GM21825 (cell line): ENCODE data around the gene PRELID2.
"Not testable (repeated sequence)": the region's sequence is repeated elsewhere in the genome, so short reads cannot be mapped to it uniquely, and the experiment has no call there.

Experiments
- ATAC-seq: cut with Tn5 transposase; IDR thresholded peaks from one replicate; pipeline ENCODE4 v1.9.1; 2021; ENCODE audit warnings: mild to moderate bottlenecking, moderate library complexity; ENCODE audit not compliant: unreplicated experiment

The PRELID2 gene

GRCh38 chr5:145840458-145841132 lies 5.5 kb upstream of the PRELID2 start:
- no peak for ATAC-seq

- ATAC-seq = no peak
Measured at GRCh38 chr5:145838276-145838675, 3.1 kb upstream of the PRELID2 start.

- not testable (repeated sequence) for ATAC-seq
Measured at GRCh38 chr5:145836241-145836640, 1.1 kb upstream of the PRELID2 start.

- ATAC-seq = no peak
Measured at GRCh38 chr5:145835848-145836239, 702 bp upstream of the PRELID2 start.

- no peak for ATAC-seq
Measured at GRCh38 chr5:145834554-145834916, 607 bp downstream of the PRELID2 start.

- ATAC-seq = no peak
Measured at GRCh38 chr5:145833631-145834200, 1.4 kb downstream of the PRELID2 start.

GRCh38 chr5:145830594-145830993 lies 4.5 kb downstream of the PRELID2 start:
- ATAC-seq = no peak

- ATAC-seq = no peak
Measured at GRCh38 chr5:145829708-145830361, 5.3 kb downstream of the PRELID2 start.

GRCh38 chr5:145826895-145827674 lies 8.1 kb downstream of the PRELID2 start:
- no peak for ATAC-seq

- ATAC-seq = peak; percentile 62
Measured at GRCh38 chr5:145825751-145826180, 9.4 kb downstream of the PRELID2 start.

GRCh38 chr5:145824040-145824439 lies 11.1 kb downstream of the PRELID2 start:
- ATAC-seq = no peak

- ATAC-seq = no peak
Measured at GRCh38 chr5:145818604-145819003, 16.5 kb downstream of the PRELID2 start.

GRCh38 chr5:145812877-145813276 lies 22.3 kb downstream of the PRELID2 start:
- ATAC-seq = no peak

GRCh38 chr5:145811834-145812625 lies 23.1 kb downstream of the PRELID2 start:
- ATAC-seq = no peak

- ATAC-seq = no peak
Measured at GRCh38 chr5:145806923-145807322, 28.2 kb downstream of the PRELID2 start.

- ATAC-seq = no peak
Measured at GRCh38 chr5:145805819-145806218, 29.3 kb downstream of the PRELID2 start.

- ATAC-seq = no peak
Measured at GRCh38 chr5:145804701-145805100, 30.4 kb downstream of the PRELID2 start.

- no peak for ATAC-seq
Measured at GRCh38 chr5:145803112-145804004, 31.8 kb downstream of the PRELID2 start.

- no peak for ATAC-seq
Measured at GRCh38 chr5:145801195-145801594, 33.9 kb downstream of the PRELID2 start.

- no peak for ATAC-seq
Measured at GRCh38 chr5:145800181-145800580, 35.0 kb downstream of the PRELID2 start.
